Activated CD8-positive, alpha-beta T cell treated with anti-CD3 and anti-CD28 coated beads for 36 hours (primary cell): ENCODE data around the gene CACNG1. TPM values are rescaled to one million over a fixed set of nuclear protein-coding genes. Genes with fewer than 3 reads are reported as not detected.

Source experiments
- ATAC-seq: fragments of 200-7000 bp; cut with Tn5 transposase; one replicate; pipeline ENCODE4 v1.10.0; 2021; ENCODE audit warnings: mild to moderate bottlenecking, moderate library complexity
- CTCF ChIA-PET: fragments of 350-600 bp; sonication (Branson Sonifier 250); formaldehyde crosslinking; loops from one replicate; lab custom pipeline; 2021; ENCODE audit warnings: antibody characterized with exemption; lab: Charles Lee
- POLR2A ChIA-PET: fragments of 350-600 bp; sonication (Branson Sonifier 250); formaldehyde crosslinking; loops from one replicate; lab custom pipeline; 2021; ENCODE audit warnings: antibody characterized with exemption; lab: Charles Lee
- DNase-seq: peaks from one replicate; pipeline ENCODE4 v3.0.0-alpha.2; 2020
- H3K27ac Mint-ChIP-seq: one replicate; pipeline ENCODE4 v1.8.0; 2021; ENCODE audit warnings: mild to moderate bottlenecking, mixed read lengths
- H3K27me3 Mint-ChIP-seq: one replicate; pipeline ENCODE4 v1.8.0; 2021; ENCODE audit warnings: mixed read lengths
- H3K36me3 Mint-ChIP-seq: one replicate; pipeline ENCODE4 v1.8.0; 2021; ENCODE audit warnings: low read depth, mixed read lengths
- H3K4me1 Mint-ChIP-seq: one replicate; pipeline ENCODE4 v1.8.0; 2021; ENCODE audit warnings: low read depth, mixed read lengths
- H3K4me3 Mint-ChIP-seq: one replicate; pipeline ENCODE4 v1.8.0; 2021; ENCODE audit warnings: mild to moderate bottlenecking, moderate library complexity, mixed read lengths
- H3K9me3 Mint-ChIP-seq: one replicate; pipeline ENCODE4 v1.8.0; 2021; ENCODE audit warnings: mixed read lengths
- intact Hi-C: fragments of 100-400 bp; cut with micrococcal nuclease; formaldehyde crosslinking; loops from one replicate; pipeline ENCODE4 v1.10.0; 2022
- total RNA-seq, 2 experiments: library from RNA; stranded (reverse); gene quantifications; one replicate each; pipeline ENCODE4 v1.2.3, GENCODE V29; 2021
- TF ChIP-seq, protein P1 (sequence below): fragments of 200-600 bp; IDR thresholded peaks from one replicate; pipeline ENCODE4 v1.8.0; 2022; ENCODE audit warnings: antibody characterized with exemption, mild to moderate bottlenecking

The CACNG1 gene
- total RNA-seq, 2 experiments from 2014 or later = not detected

DNA sequence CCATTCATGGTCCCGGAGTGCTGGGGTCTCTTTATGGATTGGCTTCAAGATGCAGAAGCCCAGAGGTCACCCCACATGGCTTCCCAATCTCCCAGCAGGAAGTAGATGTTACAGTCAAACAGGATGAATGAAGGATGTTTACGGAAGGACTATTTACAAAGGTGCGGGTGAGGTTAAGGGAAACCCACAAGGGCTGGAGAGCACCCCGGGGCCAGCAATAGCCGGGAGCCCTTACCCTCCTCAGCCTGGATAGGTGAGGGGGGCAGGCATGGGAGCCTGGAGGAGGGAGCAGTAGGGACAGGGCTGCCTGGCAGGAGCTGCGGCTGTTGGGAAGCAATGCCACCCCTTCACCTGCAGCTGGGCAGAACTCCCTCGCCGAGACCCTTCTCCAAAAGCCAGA, 24.5 kb upstream of the CACNG1 start:
- Mint-ChIP-seq H3K4me3 (no peak overlapping the region), H3K36me3 (no peaks in the 10 kb centered on the region), H3K4me1 (no peaks in the 10 kb centered on the region), H3K27me3 (peaks cover 2% of the 10 kb centered on the region), H3K9me3 (no peaks in the 10 kb centered on the region), H3K27ac (no peak overlapping the region)
- intact Hi-C loops = no loop called here
- TF ChIP-seq, protein P1, sequence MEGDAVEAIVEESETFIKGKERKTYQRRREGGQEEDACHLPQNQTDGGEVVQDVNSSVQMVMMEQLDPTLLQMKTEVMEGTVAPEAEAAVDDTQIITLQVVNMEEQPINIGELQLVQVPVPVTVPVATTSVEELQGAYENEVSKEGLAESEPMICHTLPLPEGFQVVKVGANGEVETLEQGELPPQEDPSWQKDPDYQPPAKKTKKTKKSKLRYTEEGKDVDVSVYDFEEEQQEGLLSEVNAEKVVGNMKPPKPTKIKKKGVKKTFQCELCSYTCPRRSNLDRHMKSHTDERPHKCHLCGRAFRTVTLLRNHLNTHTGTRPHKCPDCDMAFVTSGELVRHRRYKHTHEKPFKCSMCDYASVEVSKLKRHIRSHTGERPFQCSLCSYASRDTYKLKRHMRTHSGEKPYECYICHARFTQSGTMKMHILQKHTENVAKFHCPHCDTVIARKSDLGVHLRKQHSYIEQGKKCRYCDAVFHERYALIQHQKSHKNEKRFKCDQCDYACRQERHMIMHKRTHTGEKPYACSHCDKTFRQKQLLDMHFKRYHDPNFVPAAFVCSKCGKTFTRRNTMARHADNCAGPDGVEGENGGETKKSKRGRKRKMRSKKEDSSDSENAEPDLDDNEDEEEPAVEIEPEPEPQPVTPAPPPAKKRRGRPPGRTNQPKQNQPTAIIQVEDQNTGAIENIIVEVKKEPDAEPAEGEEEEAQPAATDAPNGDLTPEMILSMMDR = no peak
- ATAC-seq (no peak), DNase-seq (no peak)
- ChIA-PET CTCF (no interaction called here), POLR2A (interaction anchor here (1.4 kb wide), 1 partner anchor 11 kb away, joined by 3 read pairs; no protein-coding TSS in a partner anchor)

DNA sequence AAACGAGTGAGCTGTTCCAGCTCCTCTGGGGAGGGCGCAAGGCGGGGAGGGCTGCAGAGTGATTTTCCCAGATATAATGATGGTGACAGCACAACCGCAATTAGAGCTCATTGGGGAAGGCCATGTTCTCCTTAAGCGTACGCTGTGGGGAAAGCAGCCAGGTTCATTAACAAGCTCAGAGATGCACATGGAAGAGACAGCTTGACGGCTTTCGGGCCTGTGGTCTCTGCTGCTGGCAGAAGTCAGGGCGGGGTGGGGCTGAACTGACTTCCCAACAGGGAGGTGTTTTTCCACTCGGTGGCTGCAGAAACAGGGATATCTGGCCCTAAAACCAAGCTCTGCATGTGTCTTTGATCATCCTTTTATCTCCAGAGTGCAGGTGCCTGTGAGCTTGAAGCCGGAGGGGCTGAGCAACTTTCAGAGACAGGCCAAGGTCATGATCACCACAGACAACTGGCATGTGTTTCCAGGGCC, 24.0 kb upstream of the CACNG1 start:
- intact Hi-C loops = no loop called here
- H3K27ac Mint-ChIP-seq = no peak overlapping the region
- DNase-seq = no peak
- ChIA-PET POLR2A (interaction anchor here (1.4 kb wide), 1 partner anchor 10 kb away, joined by 3 read pairs; no protein-coding TSS in a partner anchor), CTCF (no interaction called here)
- no peak for ATAC-seq
- H3K9me3 Mint-ChIP-seq = no peaks in the 10 kb centered on the region
- TF ChIP-seq, protein P1 = no peak
- no peaks in the 10 kb centered on the region for H3K36me3 Mint-ChIP-seq
- no peaks in the 10 kb centered on the region for H3K4me1 Mint-ChIP-seq
- no peaks in the 10 kb centered on the region for H3K27me3 Mint-ChIP-seq
- no peak overlapping the region for H3K4me3 Mint-ChIP-seq

DNA sequence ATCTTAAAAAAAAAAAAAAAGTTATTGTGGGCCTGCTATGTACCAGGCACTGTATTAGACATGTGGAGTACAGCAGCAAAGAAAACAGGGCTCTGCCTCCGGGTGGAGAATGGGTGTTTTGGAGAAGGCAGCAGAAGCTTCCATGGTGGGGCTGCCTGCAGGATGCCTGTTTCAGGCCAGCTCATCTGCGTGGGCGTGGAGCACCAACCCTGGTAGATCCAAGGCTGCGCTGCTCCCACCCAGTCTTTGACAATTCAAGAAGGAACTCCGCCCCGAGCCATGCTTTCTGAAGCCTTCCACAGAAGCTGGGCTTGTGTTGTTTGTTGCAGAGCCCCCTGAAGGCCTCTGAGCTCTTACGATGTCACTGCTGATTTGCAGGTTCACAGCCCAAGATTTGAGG, 23.2 kb upstream of the CACNG1 start:
- H3K27ac Mint-ChIP-seq = no peak overlapping the region
- CTCF ChIA-PET = no interaction called here
- intact Hi-C loops = no loop called here
- no peak for ATAC-seq
- H3K4me1 Mint-ChIP-seq = no peaks in the 10 kb centered on the region
- no peaks in the 10 kb centered on the region for H3K36me3 Mint-ChIP-seq
- no peaks in the 10 kb centered on the region for H3K9me3 Mint-ChIP-seq
- DNase-seq = peak; percentile 22
- H3K4me3 Mint-ChIP-seq = no peak overlapping the region
- POLR2A ChIA-PET = interaction anchor here (1.4 kb wide), 1 partner anchor 10 kb away, joined by 3 read pairs; no protein-coding TSS in a partner anchor
- no peaks in the 10 kb centered on the region for H3K27me3 Mint-ChIP-seq
- TF ChIP-seq, protein P1 = no peak

DNA sequence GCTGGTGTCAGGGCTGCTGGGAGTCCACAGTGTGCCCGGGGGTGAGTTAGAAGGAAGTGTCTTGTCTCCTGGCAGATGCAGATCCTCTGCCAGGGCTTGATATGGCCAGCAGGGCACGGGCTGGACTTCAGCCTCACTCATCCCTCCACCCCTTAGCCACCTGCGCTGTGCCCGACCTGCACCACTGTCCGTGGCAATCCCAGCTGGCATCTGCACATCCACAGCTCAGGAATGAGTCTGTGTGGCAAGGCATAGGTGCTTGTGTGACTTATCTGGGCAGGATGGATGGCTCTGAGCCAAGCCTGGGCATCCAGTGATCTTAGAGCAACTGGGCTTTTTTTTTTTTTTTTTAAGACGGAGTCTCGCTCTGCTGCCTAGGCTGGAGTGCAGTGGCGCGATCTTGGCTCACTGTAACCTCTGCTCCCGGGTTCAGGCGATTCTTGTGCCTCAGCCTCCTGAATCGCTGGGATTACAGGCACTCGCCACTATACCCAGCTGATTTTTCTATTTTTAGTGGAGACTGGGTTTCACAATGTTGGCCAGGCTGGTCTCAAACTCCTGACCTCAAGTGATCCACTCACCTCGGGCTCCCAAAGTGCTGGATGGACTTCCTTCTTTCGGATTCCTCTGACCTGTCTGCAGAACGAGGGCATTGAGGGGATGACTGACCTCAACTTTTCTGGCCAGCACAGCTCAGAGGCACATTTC, 22.5 kb upstream of the CACNG1 start:
- ChIA-PET POLR2A (no interaction called here), CTCF (no interaction called here)
- intact Hi-C loops = no loop called here
- TF ChIP-seq, protein P1 = no peak
- Mint-ChIP-seq H3K4me3 (no peak overlapping the region), H3K27me3 (no peaks in the 10 kb centered on the region), H3K4me1 (no peaks in the 10 kb centered on the region), H3K9me3 (no peaks in the 10 kb centered on the region), H3K36me3 (no peaks in the 10 kb centered on the region), H3K27ac (no peak overlapping the region)
- no peak for DNase-seq
- ATAC-seq = no peak

DNA sequence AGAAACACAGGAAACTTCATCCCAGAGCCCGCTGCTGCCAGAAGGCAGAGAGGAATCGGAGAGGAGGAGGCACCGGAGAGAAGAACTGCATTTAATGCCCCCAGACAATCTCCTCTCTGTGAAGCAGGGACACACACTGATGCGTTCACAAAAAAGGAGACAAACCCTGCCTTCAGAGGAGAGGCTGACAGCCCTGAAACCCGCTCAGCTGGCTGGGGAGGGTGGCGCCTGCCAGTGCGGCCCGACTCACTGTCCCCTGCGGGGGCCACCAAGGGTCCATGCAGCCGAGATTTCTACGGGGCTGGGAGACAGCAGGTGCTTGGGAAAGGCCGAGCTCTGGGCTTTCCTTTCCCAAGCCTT, 21.9 kb upstream of the CACNG1 start:
- no peak for DNase-seq

More for the DNA sequence above, 21.9 kb upstream of the CACNG1 start:
- no peaks in the 10 kb centered on the region for H3K27me3 Mint-ChIP-seq
- intact Hi-C loops = no loop called here
- ChIA-PET POLR2A (no interaction called here), CTCF (no interaction called here)
- H3K9me3 Mint-ChIP-seq = no peaks in the 10 kb centered on the region
- H3K36me3 Mint-ChIP-seq = no peaks in the 10 kb centered on the region
- ATAC-seq = no peak
- no peaks in the 10 kb centered on the region for H3K4me1 Mint-ChIP-seq
- H3K27ac Mint-ChIP-seq = no peak overlapping the region
- H3K4me3 Mint-ChIP-seq = no peak overlapping the region
- TF ChIP-seq, protein P1 = no peak
